VCaP (cell line): ENCODE results near the gene MRPS35.

Source experiments
- H3K27ac ChIP-seq: fragments of 450-650 bp; 2 replicates; pipeline ENCODE4 v1.5.1; 2017
- CTCF ChIP-seq: fragments of 450-650 bp; conservative IDR thresholded peaks from 2 replicates; pipeline ENCODE4 v1.5.1; 2017; ENCODE audit warnings: mild to moderate bottlenecking, moderate library complexity

The MRPS35 gene

GRCh38 chr12:27710592-27711316 is at the start of gene MRPS35:
Gene MRPS35 (plus strand): TSS chr12:27710832. CDS start chr12:27710844, 12 bp downstream.
- peak within 1 kb of the TSS; percentile 94 for H3K27ac ChIP-seq
- 0 out of 2 replicates have a peak, but pooled peaks have one; percentile 5 for TF ChIP-seq CTCF

GRCh38 chr12:27665704-27666103 is 44.9 kb upstream of the MRPS35 start:
- no peak overlapping the region for H3K27ac ChIP-seq
- no peak for TF ChIP-seq CTCF

- no peak overlapping the region for H3K27ac ChIP-seq
- TF ChIP-seq CTCF = no peak
Measured at GRCh38 chr12:27666510-27666909, 44.1 kb upstream of the MRPS35 start.

GRCh38 chr12:27667540-27667939 is 43.1 kb upstream of the MRPS35 start:
- H3K27ac ChIP-seq = no peak overlapping the region

GRCh38 chr12:27672051-27672450 is 38.6 kb upstream of the MRPS35 start:
- TF ChIP-seq CTCF = no peak
- no peak overlapping the region for H3K27ac ChIP-seq

More at GRCh38 chr12:27667540-27667939, 43.1 kb upstream of the MRPS35 start:
- TF ChIP-seq CTCF = no peak

- no peak overlapping the region for H3K27ac ChIP-seq
- TF ChIP-seq CTCF = no peak
Measured at GRCh38 chr12:27672643-27673042, 38.0 kb upstream of the MRPS35 start.

- TF ChIP-seq CTCF = no peak
- H3K27ac ChIP-seq = no peak overlapping the region
Measured at GRCh38 chr12:27673101-27673718, 37.4 kb upstream of the MRPS35 start.
